ENCODE data around the gene MIGA2. TPM values are rescaled to one million over a fixed set of nuclear protein-coding genes. Genes with fewer than 3 reads are reported as not detected.

MIGA2 gene
- total and polyA plus RNA-seq, 2 of the 4 experiments (the other 2 are of a cell fraction) = 12.5 to 25.3 TPM

GRCh38 chr9:128995791-128996190 lies 40.6 kb upstream of the MIGA2 start:
- CTCF ChIA-PET = no interaction called here
- H3K36me3 ChIP-seq (ENCODE audit: control insufficient read depth, insufficient read depth, low read length) = peaks cover 60% of the 10 kb centered on the region
- 100% methylated on average over 1 of the region's 5 CpGs; no CpG with 5 or more reads in 1 of the 2 experiments for WGBS, 2 experiments (ENCODE audit: extremely low coverage in 2 of 2, insufficient read length in 1 of 2)

More at GRCh38 chr9:128995791-128996190, 40.6 kb upstream of the MIGA2 start:
- Histone ChIP-seq H2AK9ac (replicated peaks; ENCODE audit: low read depth, low read length, poor library complexity) (no peak overlapping the region), H3K27me3 (ENCODE audit: control insufficient read depth, insufficient read depth, low read length) (no peaks in the 10 kb centered on the region), H4K5ac (ENCODE audit: low read depth, low read length) (no peak overlapping the region), H2AK5ac (ENCODE audit: low read depth, low read length) (no peak overlapping the region), H3K4me1 (ENCODE audit: control insufficient read depth, insufficient read depth, low read length) (no peaks in the 10 kb centered on the region), H3K23ac (ENCODE audit: low read depth, low read length) (no peak overlapping the region), H2BK5ac (ENCODE audit: low read depth, low read length, poor library complexity, severe bottlenecking) (no peak overlapping the region), H3K4ac (ENCODE audit: low read depth, low read length) (no peak overlapping the region), H3K27ac (ENCODE audit: insufficient read depth, low read length) (no peak overlapping the region), H3K9me3 (ENCODE audit: control insufficient read depth, insufficient read depth, low read length) (no peaks in the 10 kb centered on the region), H3K9ac (ENCODE audit: low read depth, low read length) (no peak overlapping the region), H3K79me1 (ENCODE audit: low read depth in 1 of 2, low read length in 2 of 2) (peaks cover 2 to 3% of the 10 kb centered on the region in 2 experiments; a peak in 3 of 4 replicates), H4K20me1 (ENCODE audit: insufficient read depth, low read length) (no peaks in the 10 kb centered on the region), H3K18ac (ENCODE audit: low read depth, low read length) (no peak overlapping the region), H2BK120ac (ENCODE audit: low read depth, low read length) (no peak overlapping the region), H2BK20ac (ENCODE audit: low read depth, low read length) (no peak overlapping the region), H3K9me1 (ENCODE audit: insufficient read depth, low read length) (no peaks in the 10 kb centered on the region), H3K56ac (ENCODE audit: extremely low read depth, insufficient read depth, low read length) (no peak overlapping the region), H2BK15ac (ENCODE audit: low read depth, low read length) (no peak overlapping the region), H2AFZ (replicated peaks; ENCODE audit: low read length, poor library complexity) (no peak overlapping the region), H4K91ac (ENCODE audit: insufficient read depth, low read depth, low read length) (no peak overlapping the region), H4K8ac (ENCODE audit: low read depth in 2 of 2, low read length in 2 of 2) (no peak overlapping the region), H3K14ac (replicated peaks; ENCODE audit: low read depth, low read length) (no peak overlapping the region), H3K4me2 (ENCODE audit: low read depth, low read length) (no peak overlapping the region), H3K4me3 (ENCODE audit: insufficient read depth, low read depth, low read length) (no peak overlapping the region)
- dilution Hi-C loops (cut with HindIII; ENCODE audit: low sequenced_read_pairs, unreplicated experiment) (no loop called here), in situ Hi-C loops (cut with MboI; ENCODE audit: low sequenced_read_pairs) (no loop called here), intact Hi-C loops (cut with micrococcal nuclease) (no loop called here)
- POLR2A ChIA-PET (ENCODE audit: unreplicated experiment) = no interaction called here
- BruUV-seq (replicated peaks) = no TSS peak
- TF ChIP-seq MAZ (IDR thresholded peaks at IDR 0.05; ENCODE audit: borderline replicate concordance, low read depth, low read length) (no peak), BHLHE40 (IDR thresholded peaks at IDR 0.05; ENCODE audit: low read depth, low read length) (no peak), RAD21 (IDR thresholded peaks at IDR 0.05; ENCODE audit: low read length) (no peak), CHD1 (IDR thresholded peaks at IDR 0.05; ENCODE audit: low read depth, low read length) (no peak), MAFK (IDR thresholded peaks at IDR 0.05; ENCODE audit: low read depth, low read length) (no peak), RCOR1 (IDR thresholded peaks at IDR 0.05; ENCODE audit: insufficient replicate concordance, low read length) (no peak), MXI1 (IDR thresholded peaks at IDR 0.05; ENCODE audit: borderline replicate concordance, low read depth, low read length) (no peak), FOS (IDR thresholded peaks at IDR 0.05; ENCODE audit: low read depth, low read length) (no peak)
- DNase-seq (no peak), ATAC-seq (ENCODE audit: low read depth) (no peak)

All from IMR-90 (cell line).